HepG2 (cell line): ENCODE data around the gene NCAPD2. TPM values are rescaled to one million over a fixed set of nuclear protein-coding genes. Genes with fewer than 3 reads are reported as not detected.
A peak's percentile ranks its signal among the peaks of the same experiment; 100 is the strongest.

Source experiments
- ASH2L ChIP-seq: fragments of 300-600, 200-600 bp; sonication (generic); IDR thresholded peaks from 2 replicates; pipeline ENCODE4 v1.7.0; 2017; ENCODE audit warnings: low read depth, mild to moderate bottlenecking, moderate library complexity, mixed read lengths, low read length; ENCODE audit not compliant: insufficient read length
- ATF7 ChIP-seq, 2 experiments: fragments of 450-650 bp in 1 of 2; sonication (generic) in 1 of 2; formaldehyde crosslinking in 1 of 2; IDR thresholded peaks; 2 replicates each; pipeline versions ENCODE4 v1.4.0 to v1.6.1; 2016 to 2020; ENCODE audit warnings: antibody characterized with exemption in 1 of 2, mild to moderate bottlenecking in 1 of 2, missing genetic modification reagents in 1 of 2
- EED ChIP-seq: sonication (generic); formaldehyde crosslinking; IDR thresholded peaks from 2 replicates; pipeline ENCODE4 v1.5.0; 2020; ENCODE audit warnings: mild to moderate bottlenecking, missing genetic modification reagents
- GZF1 ChIP-seq: sonication (generic); formaldehyde crosslinking; IDR thresholded peaks from 2 replicates; pipeline ENCODE4 v1.5.1; 2020; ENCODE audit warnings: mild to moderate bottlenecking, missing genetic modification reagents
- HNRNPUL1 ChIP-seq: fragments of 200-400 bp; formaldehyde crosslinking; IDR thresholded peaks from 2 replicates; pipeline ENCODE4 v1.6.1; 2017; ENCODE audit warnings: low read depth, mild to moderate bottlenecking, low read length, moderate library complexity
- KLF12 ChIP-seq: sonication (generic); formaldehyde crosslinking; IDR thresholded peaks from 2 replicates; pipeline ENCODE4 v1.4.0; 2020; ENCODE audit warnings: missing genetic modification reagents, borderline replicate concordance
- MED8 ChIP-seq: sonication (generic); formaldehyde crosslinking; IDR thresholded peaks from 2 replicates; pipeline ENCODE4 v1.8.1; 2023; ENCODE audit warnings: mild to moderate bottlenecking, missing genetic modification reagents; ENCODE audit not compliant: insufficient replicate concordance
- PAF1 ChIP-seq: IDR thresholded peaks from 2 replicates; pipeline ENCODE4 v1.6.1; 2016; ENCODE audit warnings: missing genetic modification reagents, missing compliant biosample characterization
- SNAI1 ChIP-seq: sonication (generic); formaldehyde crosslinking; IDR thresholded peaks from 2 replicates; pipeline ENCODE4 v1.5.0; 2020; ENCODE audit warnings: mild to moderate bottlenecking, missing genetic modification reagents, borderline replicate concordance
- TGIF2 ChIP-seq: IDR thresholded peaks from 2 replicates; pipeline ENCODE4 v1.6.1; 2016; ENCODE audit warnings: control low read depth, missing compliant biosample characterization
- ZNF235 ChIP-seq: sonication (generic); formaldehyde crosslinking; IDR thresholded peaks from 2 replicates; pipeline ENCODE4 v1.8.1; 2023; ENCODE audit warnings: mild to moderate bottlenecking, missing genetic modification reagents, borderline replicate concordance
- ZNF367 ChIP-seq: sonication (generic); formaldehyde crosslinking; IDR thresholded peaks from 2 replicates; pipeline ENCODE4 v1.4.0; 2020; ENCODE audit warnings: missing genetic modification reagents, borderline replicate concordance
- ZNF563 ChIP-seq: sonication (generic); formaldehyde crosslinking; IDR thresholded peaks from 2 replicates; pipeline ENCODE4 v1.8.0; 2022; ENCODE audit warnings: mild to moderate bottlenecking, moderate library complexity, missing genetic modification reagents
- ZNF781 ChIP-seq: sonication (generic); formaldehyde crosslinking; IDR thresholded peaks from 2 replicates; pipeline ENCODE4 v1.5.1; 2020; ENCODE audit warnings: borderline replicate concordance, mild to moderate bottlenecking, missing genetic modification reagents; ENCODE audit errors: not compliant biosample characterization
- ZNF83 ChIP-seq: sonication (generic); formaldehyde crosslinking; IDR thresholded peaks from 2 replicates; pipeline ENCODE4 v1.4.0; 2020; ENCODE audit warnings: missing genetic modification reagents, mild to moderate bottlenecking, borderline replicate concordance
- ZSCAN12 ChIP-seq: sonication (generic); formaldehyde crosslinking; IDR thresholded peaks from 2 replicates; pipeline ENCODE4 v1.9.0; 2021; ENCODE audit warnings: mild to moderate bottlenecking, missing genetic modification reagents
- ZSCAN30 ChIP-seq: sonication (generic); formaldehyde crosslinking; IDR thresholded peaks from 2 replicates; pipeline ENCODE4 v1.5.0; 2020; ENCODE audit warnings: mild to moderate bottlenecking, missing genetic modification reagents
- polyA plus RNA-seq, 8 experiments: library from polyadenylated mRNA; depleted of rRNA in 3 of 8; stranded (reverse) in 7 of 8; unstranded in 1 of 8; fragments of >200 nt; fragmentation: Illumina TruSeq in 4 of 8; extraction: Trizol in 4 of 8; gene quantifications; 2 replicates each; pipeline versions ENCODE4 v1.2.1 to v1.2.3, GENCODE V29; 2011 to 2016; ENCODE audit warnings: low read depth in 4 of 8, missing spikeins in 1 of 8, mixed read lengths in 1 of 8; ENCODE audit not compliant: insufficient read depth in 1 of 8
- total RNA-seq, 5 experiments: library from RNA; depleted of rRNA; stranded (reverse); fragments of >200 nt; fragmentation: Illumina TruSeq; extraction: Trizol; gene quantifications; 2 replicates each; pipeline ENCODE4 v1.2.3, GENCODE V29; 2016; ENCODE audit warnings: low read depth in 1 of 5
- TF ChIP-seq, protein P1 (sequence below): sonication (generic); formaldehyde crosslinking; IDR thresholded peaks from 2 replicates; pipeline ENCODE4 v1.5.0; 2020; ENCODE audit warnings: mild to moderate bottlenecking, missing genetic modification reagents
- TF ChIP-seq, protein P2 (sequence below): sonication (generic); formaldehyde crosslinking; IDR thresholded peaks from 2 replicates; pipeline ENCODE4 v1.4.0; 2020; ENCODE audit warnings: mild to moderate bottlenecking, missing genetic modification reagents, borderline replicate concordance
- TF ChIP-seq, protein P3 (sequence below): sonication (generic); formaldehyde crosslinking; IDR thresholded peaks from 2 replicates; pipeline ENCODE4 v1.8.1; 2022; ENCODE audit warnings: mild to moderate bottlenecking, missing genetic modification reagents
- TF ChIP-seq, protein P4 (sequence below): sonication (generic); formaldehyde crosslinking; IDR thresholded peaks from 2 replicates; pipeline ENCODE4 v1.4.0; 2020; ENCODE audit warnings: mild to moderate bottlenecking, missing genetic modification reagents
- TF ChIP-seq, protein P5 (sequence below): sonication (generic); formaldehyde crosslinking; IDR thresholded peaks from 2 replicates; pipeline ENCODE4 v1.5.0; 2020; ENCODE audit warnings: missing genetic modification reagents, mild to moderate bottlenecking, borderline replicate concordance

Gene NCAPD2
- total and polyA plus RNA-seq, 2 of the 13 experiments (the other 11 are each of a cell fraction or from before 2014, with no cell fraction given), result 51.1 to 65.6 TPM

DNA sequence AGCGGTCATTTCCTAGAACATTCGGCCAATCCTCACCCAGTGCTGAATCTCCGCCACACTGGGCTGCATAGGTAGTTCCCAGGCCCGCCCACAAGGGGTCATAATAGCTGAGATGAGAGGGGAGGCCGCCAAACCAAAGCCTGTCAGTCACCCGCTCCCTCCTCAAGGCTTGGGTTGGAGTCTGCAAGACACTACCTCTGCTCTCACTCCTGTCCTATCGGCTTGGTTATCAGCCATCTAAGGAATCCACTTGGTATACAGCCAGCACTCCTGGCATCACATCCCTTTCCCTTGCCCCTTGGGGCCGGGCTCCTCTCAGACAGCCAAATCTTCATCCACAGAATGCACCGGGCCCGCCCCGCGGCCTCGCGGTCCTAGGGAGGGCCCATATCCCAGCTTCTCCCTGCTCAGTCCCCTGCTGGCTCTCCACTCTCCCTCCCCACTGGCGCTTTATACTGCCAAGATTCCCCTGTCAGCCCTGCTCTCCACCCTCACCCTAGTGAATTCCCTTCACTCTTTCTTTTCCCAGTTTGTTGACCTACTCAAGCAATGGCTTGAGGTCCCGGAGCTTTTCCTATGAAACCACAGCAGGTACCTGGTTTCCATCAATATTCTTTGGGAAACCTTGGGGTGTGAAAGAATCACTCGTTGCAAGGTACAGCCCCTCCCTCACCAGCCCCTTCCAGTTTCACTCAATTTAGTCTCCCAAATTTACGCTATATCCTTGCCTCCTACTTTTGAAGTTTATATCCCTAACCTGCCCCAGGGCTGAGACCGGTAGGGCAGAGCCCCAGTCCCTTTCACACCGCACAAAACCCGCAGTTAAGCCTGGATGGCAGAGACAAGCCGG lies 60.5 kb downstream of the NCAPD2 start (continued):
- TF ChIP-seq, protein P1, sequence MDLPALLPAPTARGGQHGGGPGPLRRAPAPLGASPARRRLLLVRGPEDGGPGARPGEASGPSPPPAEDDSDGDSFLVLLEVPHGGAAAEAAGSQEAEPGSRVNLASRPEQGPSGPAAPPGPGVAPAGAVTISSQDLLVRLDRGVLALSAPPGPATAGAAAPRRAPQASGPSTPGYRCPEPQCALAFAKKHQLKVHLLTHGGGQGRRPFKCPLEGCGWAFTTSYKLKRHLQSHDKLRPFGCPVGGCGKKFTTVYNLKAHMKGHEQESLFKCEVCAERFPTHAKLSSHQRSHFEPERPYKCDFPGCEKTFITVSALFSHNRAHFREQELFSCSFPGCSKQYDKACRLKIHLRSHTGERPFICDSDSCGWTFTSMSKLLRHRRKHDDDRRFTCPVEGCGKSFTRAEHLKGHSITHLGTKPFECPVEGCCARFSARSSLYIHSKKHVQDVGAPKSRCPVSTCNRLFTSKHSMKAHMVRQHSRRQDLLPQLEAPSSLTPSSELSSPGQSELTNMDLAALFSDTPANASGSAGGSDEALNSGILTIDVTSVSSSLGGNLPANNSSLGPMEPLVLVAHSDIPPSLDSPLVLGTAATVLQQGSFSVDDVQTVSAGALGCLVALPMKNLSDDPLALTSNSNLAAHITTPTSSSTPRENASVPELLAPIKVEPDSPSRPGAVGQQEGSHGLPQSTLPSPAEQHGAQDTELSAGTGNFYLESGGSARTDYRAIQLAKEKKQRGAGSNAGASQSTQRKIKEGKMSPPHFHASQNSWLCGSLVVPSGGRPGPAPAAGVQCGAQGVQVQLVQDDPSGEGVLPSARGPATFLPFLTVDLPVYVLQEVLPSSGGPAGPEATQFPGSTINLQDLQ, result no peak
- TF ChIP-seq, protein P2, sequence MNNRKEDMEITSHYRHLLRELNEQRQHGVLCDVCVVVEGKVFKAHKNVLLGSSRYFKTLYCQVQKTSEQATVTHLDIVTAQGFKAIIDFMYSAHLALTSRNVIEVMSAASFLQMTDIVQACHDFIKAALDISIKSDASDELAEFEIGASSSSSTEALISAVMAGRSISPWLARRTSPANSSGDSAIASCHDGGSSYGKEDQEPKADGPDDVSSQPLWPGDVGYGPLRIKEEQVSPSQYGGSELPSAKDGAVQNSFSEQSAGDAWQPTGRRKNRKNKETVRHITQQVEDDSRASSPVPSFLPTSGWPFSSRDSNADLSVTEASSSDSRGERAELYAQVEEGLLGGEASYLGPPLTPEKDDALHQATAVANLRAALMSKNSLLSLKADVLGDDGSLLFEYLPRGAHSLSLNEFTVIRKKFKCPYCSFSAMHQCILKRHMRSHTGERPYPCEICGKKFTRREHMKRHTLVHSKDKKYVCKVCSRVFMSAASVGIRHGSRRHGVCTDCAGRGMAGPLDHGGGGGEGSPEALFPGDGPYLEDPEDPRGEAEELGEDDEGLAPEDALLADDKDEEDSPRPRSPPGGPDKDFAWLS (CRISPR knock-in tag), result no peak
- TF ChIP-seq MED8 (CRISPR knock-in tag), result no peak
- TF ChIP-seq ZNF367 (CRISPR knock-in tag), result no peak
- TF ChIP-seq ZNF781 (CRISPR knock-in tag), result no peak
- 0 out of 2 replicates have a peak, but pooled peaks have one; percentile 17 for TF ChIP-seq SNAI1 (CRISPR knock-in tag)
- TF ChIP-seq, protein P3, sequence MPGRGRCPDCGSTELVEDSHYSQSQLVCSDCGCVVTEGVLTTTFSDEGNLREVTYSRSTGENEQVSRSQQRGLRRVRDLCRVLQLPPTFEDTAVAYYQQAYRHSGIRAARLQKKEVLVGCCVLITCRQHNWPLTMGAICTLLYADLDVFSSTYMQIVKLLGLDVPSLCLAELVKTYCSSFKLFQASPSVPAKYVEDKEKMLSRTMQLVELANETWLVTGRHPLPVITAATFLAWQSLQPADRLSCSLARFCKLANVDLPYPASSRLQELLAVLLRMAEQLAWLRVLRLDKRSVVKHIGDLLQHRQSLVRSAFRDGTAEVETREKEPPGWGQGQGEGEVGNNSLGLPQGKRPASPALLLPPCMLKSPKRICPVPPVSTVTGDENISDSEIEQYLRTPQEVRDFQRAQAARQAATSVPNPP (CRISPR knock-in tag), result no peak
- TF ChIP-seq ZNF235 (CRISPR knock-in tag), result no peak
- TF ChIP-seq PAF1, result no peak
- TF ChIP-seq ATF7 (IDR thresholded peaks at IDR 0.05), result no peak
- TF ChIP-seq ATF7 (CRISPR knock-in tag; IDR thresholded peaks at IDR 0.05), result no peak
- TF ChIP-seq ZNF83, result no peak
- TF ChIP-seq GZF1 (CRISPR knock-in tag), result no peak
- TF ChIP-seq TGIF2 (CRISPR knock-in tag), result no peak
- TF ChIP-seq HNRNPUL1, result no peak
- TF ChIP-seq KLF12, result no peak
- TF ChIP-seq, protein P4, sequence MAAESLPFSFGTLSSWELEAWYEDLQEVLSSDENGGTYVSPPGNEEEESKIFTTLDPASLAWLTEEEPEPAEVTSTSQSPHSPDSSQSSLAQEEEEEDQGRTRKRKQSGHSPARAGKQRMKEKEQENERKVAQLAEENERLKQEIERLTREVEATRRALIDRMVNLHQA, result no peak
- no peak for TF ChIP-seq ZNF563 (CRISPR knock-in tag)
- no peak for TF ChIP-seq ZSCAN12 (CRISPR knock-in tag)
- no peak for TF ChIP-seq EED (CRISPR knock-in tag)
- TF ChIP-seq ZSCAN30, result no peak
- TF ChIP-seq ASH2L, result no peak
- TF ChIP-seq, protein P5, sequence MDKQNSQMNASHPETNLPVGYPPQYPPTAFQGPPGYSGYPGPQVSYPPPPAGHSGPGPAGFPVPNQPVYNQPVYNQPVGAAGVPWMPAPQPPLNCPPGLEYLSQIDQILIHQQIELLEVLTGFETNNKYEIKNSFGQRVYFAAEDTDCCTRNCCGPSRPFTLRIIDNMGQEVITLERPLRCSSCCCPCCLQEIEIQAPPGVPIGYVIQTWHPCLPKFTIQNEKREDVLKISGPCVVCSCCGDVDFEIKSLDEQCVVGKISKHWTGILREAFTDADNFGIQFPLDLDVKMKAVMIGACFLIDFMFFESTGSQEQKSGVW, result no peak
